ENCODE data around the gene ZSCAN29. TPM values are rescaled to one million over a fixed set of nuclear protein-coding genes. Genes with fewer than 3 reads are reported as not detected.

The ZSCAN29 gene
- total RNA-seq, result 10 to 100 TPM; 20.3 to 21.7 TPM
- polyA plus RNA-seq, result 1 to 10 TPM; 4.2 to 5.0 TPM
- long read RNA-seq, donor 1, partial matches to known transcripts, result 0 of 2 reads
- long read RNA-seq, donor 1, other reads (novel, unspliced or antisense), result 2 of 2 reads
- long read RNA-seq, donor 2, partial matches to known transcripts, result 0 of 1 reads
- long read RNA-seq, donor 2, other reads (novel, unspliced or antisense), result 1 of 1 reads

DNA sequence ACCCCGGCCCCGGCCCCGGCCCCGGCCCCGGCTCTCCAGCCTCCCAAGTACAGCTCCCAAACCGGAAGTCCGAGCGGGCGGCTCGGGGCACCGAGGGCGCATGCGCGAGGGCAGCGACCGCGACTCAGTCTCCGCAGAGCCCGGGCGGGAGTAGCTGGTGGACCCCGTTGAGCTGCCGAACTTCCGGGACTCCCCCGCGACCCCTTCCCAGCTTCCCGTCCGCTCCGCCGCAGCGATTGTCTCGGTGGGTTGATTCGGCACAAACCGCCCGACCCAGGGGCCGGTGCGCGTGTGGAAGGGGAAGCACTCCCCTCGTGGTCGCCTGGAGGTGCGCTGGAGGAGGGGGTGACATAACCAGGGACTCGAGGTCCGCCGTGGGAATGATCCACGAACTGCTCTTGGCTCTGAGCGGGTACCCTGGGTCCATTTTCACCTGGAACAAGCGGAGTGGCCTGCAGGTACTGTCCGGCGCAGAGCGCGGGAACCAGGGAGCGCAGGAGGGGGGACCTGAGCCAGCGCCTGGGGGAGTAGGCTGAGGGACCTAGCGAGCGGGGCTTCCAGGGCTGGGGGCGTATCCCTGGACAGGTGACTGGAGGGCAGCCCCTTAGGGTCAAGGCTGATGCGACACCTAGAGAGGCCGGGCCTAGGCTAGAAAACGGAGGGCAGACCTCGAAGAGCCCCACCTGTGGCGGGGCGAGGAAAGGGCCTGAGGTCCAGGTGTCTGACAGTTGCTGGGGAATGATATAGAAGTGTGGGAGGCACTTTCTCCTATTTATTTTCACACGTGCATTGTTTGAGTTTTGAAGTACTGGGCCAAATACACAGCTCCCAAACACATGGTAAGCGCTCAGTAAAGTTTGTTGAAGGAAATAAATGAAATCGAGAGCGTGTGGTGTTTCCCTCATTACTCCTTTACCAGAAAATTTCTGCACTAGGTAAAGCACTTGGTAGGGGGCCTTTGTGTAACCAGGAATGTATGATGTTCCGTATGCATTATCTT lies at the start of gene ZSCAN29, which contains the start of gene TUBGCP4:
ZSCAN29 (minus strand) TSS at position 69 of the 1,000 bp plus-strand sequence. CDS start 1,130 bp downstream, outside the sequence.
TUBGCP4 (plus strand) TSS at position 127 of the 1,000 bp plus-strand sequence; CDS start at position 381, 254 bp downstream.
- WGBS, 2 donors, result 3 to 4% methylated on average over 66 of the region's 66 CpGs
- Histone ChIP-seq H3K9me3 (ENCODE audit: control insufficient read depth, low read length) (peaks cover 2% of the 10 kb centered on the region), H3K4me1 (ENCODE audit: control insufficient read depth in 1 of 2, insufficient read depth in 2 of 2, low read length in 2 of 2) (peaks cover 0 to 4% of the 10 kb centered on the region in 2 donors), H3K36me3 (ENCODE audit: control insufficient read depth in 1 of 2, insufficient read depth in 2 of 2, low read length in 1 of 2) (peaks cover 0 to 2% of the 10 kb centered on the region in 2 donors), H3K4me3 (ENCODE audit: low read length in 2 of 2) (peak within 1 kb of the TSS; percentile 65 to 80), H3K27ac (ENCODE audit: low read depth in 1 of 2, low read length in 2 of 2) (no peak within 1 kb of the TSS), H3K27me3 (ENCODE audit: control insufficient read depth in 1 of 2, insufficient read depth in 2 of 2, low read length in 1 of 2) (no peaks in the 10 kb centered on the region)
- peak; percentile 95 for ATAC-seq (ENCODE audit: low FRiP score)
- intact Hi-C loops (cut with DNase I), result no loop called here
- DNase-seq, result peak; percentile 87 to 94

DNA sequence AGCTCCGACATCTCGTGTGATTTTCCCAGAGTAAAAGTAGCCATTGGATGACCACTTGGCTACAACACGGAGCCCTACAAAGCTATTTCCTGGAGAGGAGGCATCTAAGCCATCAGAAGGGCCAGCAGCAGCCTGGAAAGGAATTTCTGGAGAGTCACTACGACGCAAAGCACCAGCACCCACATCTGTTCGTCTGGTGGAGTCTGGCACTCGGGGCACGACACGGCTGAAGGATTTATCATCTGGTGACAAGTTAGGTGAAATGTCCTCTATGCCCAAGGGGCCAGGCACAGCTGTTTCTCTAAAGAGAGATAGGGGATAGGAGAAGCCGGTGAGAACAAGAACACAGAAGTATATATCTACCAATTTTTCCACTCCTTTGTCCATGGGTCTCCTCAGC lies 49.6 kb upstream of the ZSCAN29 start:
- intact Hi-C loops (cut with DNase I), result no loop called here
- no peak for ATAC-seq (ENCODE audit: low FRiP score)

DNA sequence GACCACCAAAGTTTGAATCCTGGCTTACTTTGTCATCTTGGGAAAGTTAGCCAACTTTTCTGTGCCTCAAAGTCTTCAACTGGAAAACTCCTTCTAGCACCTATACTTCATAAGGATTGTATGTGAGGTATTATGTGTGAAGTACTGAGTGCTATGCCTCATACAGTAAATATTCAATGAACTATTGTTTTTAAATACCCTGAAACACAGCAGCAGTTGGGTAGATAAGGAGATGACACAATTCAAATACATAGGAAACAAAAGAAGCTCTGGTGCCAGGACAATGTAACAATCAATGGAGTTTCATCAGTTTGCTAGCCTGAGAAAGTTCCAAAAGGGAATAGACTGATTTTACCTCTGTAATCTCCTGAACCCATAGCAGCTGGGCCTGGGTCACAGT lies 43.4 kb upstream of the ZSCAN29 start:
- no peaks in the 10 kb centered on the region for H3K27me3 ChIP-seq (ENCODE audit: control insufficient read depth in 1 of 2, insufficient read depth in 2 of 2, low read length in 1 of 2)
- H3K9me3 ChIP-seq (ENCODE audit: control insufficient read depth, low read length), result no peaks in the 10 kb centered on the region
- no peak for DNase-seq
- H3K4me3 ChIP-seq (ENCODE audit: low read length in 2 of 2), result no peak overlapping the region
- no peak overlapping the region for H3K27ac ChIP-seq (ENCODE audit: low read depth in 1 of 2, low read length in 2 of 2)
- peaks cover 9 to 25% of the 10 kb centered on the region in 2 donors for H3K36me3 ChIP-seq (ENCODE audit: control insufficient read depth in 1 of 2, insufficient read depth in 2 of 2, low read length in 1 of 2)
- no peaks in the 10 kb centered on the region for H3K4me1 ChIP-seq (ENCODE audit: control insufficient read depth in 1 of 2, insufficient read depth in 2 of 2, low read length in 2 of 2)
- no peak for ATAC-seq (ENCODE audit: low FRiP score)
- intact Hi-C loops (cut with DNase I), result no loop called here

More for the DNA sequence above, 49.6 kb upstream of the ZSCAN29 start:
- no peak overlapping the region for H3K4me3 ChIP-seq (ENCODE audit: low read length in 2 of 2)
- 54 to 71% methylated on average over 10 of the region's 10 CpGs for WGBS, 2 donors
- no peak for DNase-seq
- no peak overlapping the region for H3K27ac ChIP-seq (ENCODE audit: low read depth in 1 of 2, low read length in 2 of 2)
- no peaks in the 10 kb centered on the region for H3K27me3 ChIP-seq (ENCODE audit: control insufficient read depth in 1 of 2, insufficient read depth in 2 of 2, low read length in 1 of 2)
- peaks cover 5 to 13% of the 10 kb centered on the region in 2 donors for H3K36me3 ChIP-seq (ENCODE audit: control insufficient read depth in 1 of 2, insufficient read depth in 2 of 2, low read length in 1 of 2)
- H3K4me1 ChIP-seq (ENCODE audit: control insufficient read depth in 1 of 2, insufficient read depth in 2 of 2, low read length in 2 of 2), result no peaks in the 10 kb centered on the region
- H3K9me3 ChIP-seq (ENCODE audit: control insufficient read depth, low read length), result no peaks in the 10 kb centered on the region

DNA sequence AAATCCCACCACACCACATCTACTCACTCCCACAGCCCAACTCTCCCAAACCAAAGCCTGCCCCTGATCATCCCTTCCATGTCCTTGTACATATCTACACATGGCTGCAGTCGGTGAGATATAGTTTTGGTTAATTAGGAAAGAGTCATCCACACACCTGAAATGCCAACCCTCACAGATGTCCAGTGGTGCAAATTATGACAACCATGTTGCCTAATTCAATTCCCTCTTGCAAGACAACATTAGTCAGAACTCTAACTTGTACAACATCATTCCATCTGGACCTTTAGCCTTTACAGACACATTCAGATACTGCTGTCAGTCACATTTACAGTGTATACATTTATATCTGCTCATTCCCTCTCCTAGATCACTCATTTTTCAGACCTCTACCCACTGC lies 41.3 kb upstream of the ZSCAN29 start:
- Histone ChIP-seq H3K4me1 (ENCODE audit: control insufficient read depth in 1 of 2, insufficient read depth in 2 of 2, low read length in 2 of 2) (no peaks in the 10 kb centered on the region), H3K27me3 (ENCODE audit: control insufficient read depth in 1 of 2, insufficient read depth in 2 of 2, low read length in 1 of 2) (no peaks in the 10 kb centered on the region), H3K4me3 (ENCODE audit: low read length in 2 of 2) (no peak overlapping the region), H3K27ac (ENCODE audit: low read depth in 1 of 2, low read length in 2 of 2) (no peak overlapping the region), H3K9me3 (ENCODE audit: control insufficient read depth, low read length) (no peaks in the 10 kb centered on the region), H3K36me3 (ENCODE audit: control insufficient read depth in 1 of 2, insufficient read depth in 2 of 2, low read length in 1 of 2) (peaks cover 12 to 24% of the 10 kb centered on the region in 2 donors)
- DNase-seq, result no peak
- ATAC-seq (ENCODE audit: low FRiP score), result no peak
- WGBS, 2 donors, result 89 to 96% methylated on average over 1 of the region's 1 CpG
- intact Hi-C loops (cut with DNase I), result no loop called here

DNA sequence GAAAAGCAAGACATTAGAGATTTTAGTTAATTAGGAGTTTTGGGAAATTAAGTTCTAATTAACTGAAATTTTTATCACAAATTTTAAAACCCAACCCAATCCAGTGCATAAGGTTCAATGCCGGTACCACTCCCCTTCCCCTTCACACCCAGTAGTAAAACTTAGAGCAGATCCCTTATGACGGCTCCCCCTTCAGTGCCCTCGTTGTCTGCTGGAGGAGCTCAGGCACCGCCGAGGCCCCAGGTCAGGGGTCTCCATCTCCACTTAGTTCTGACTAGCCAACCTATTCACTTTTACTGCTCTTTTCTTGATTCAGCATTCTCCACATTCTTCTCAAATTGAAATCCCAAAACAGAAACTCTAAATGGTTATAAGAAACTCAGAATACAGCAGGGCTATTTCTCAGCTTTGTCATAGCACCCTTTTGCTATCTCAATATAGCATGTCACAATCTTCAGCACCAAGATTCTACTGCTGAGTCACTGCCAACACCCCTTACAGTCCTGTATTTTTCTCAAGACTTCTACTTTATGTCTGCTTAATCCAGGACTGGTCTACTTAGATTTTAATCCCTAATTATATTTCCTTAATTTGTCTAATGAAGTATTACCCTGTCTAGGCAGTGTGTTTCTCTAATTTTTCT lies 39.9 kb upstream of the ZSCAN29 start:
- Histone ChIP-seq H3K27me3 (ENCODE audit: control insufficient read depth in 1 of 2, insufficient read depth in 2 of 2, low read length in 1 of 2) (no peaks in the 10 kb centered on the region), H3K9me3 (ENCODE audit: control insufficient read depth, low read length) (no peaks in the 10 kb centered on the region), H3K27ac (ENCODE audit: low read depth in 1 of 2, low read length in 2 of 2) (no peak overlapping the region), H3K36me3 (ENCODE audit: control insufficient read depth in 1 of 2, insufficient read depth in 2 of 2, low read length in 1 of 2) (peaks cover 14 to 23% of the 10 kb centered on the region in 2 donors), H3K4me3 (ENCODE audit: low read length in 2 of 2) (no peak overlapping the region), H3K4me1 (ENCODE audit: control insufficient read depth in 1 of 2, insufficient read depth in 2 of 2, low read length in 2 of 2) (no peaks in the 10 kb centered on the region)
- intact Hi-C loops (cut with DNase I), result no loop called here
- 80 to 88% methylated on average over 5 of the region's 5 CpGs for WGBS, 2 donors
- no peak for DNase-seq
- no peak for ATAC-seq (ENCODE audit: low FRiP score)

DNA sequence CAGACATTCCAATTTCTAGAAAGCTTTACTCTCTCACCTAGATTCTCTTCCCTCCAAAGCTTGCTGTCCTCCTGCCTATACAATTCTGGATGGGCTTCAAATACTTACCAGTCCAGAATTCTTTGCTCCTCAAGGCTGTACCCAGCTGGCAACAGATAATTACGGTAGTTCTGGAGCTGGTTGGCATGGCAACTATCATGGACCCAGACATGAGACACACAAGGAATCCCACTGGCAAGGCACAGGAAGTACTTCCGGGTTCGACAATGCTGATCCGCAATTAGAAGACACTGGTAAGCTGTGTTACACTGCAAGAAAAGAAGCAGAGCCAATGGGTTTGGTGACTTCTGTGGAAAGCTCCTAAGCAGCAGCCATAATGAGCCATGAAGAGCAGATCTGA lies 37.9 kb upstream of the ZSCAN29 start:
- no peaks in the 10 kb centered on the region for H3K4me1 ChIP-seq (ENCODE audit: control insufficient read depth in 1 of 2, insufficient read depth in 2 of 2, low read length in 2 of 2)
- H3K27ac ChIP-seq (ENCODE audit: low read depth in 1 of 2, low read length in 2 of 2), result no peak overlapping the region
- H3K9me3 ChIP-seq (ENCODE audit: control insufficient read depth, low read length), result no peaks in the 10 kb centered on the region
- 71 to 79% methylated on average over 4 of the region's 4 CpGs for WGBS, 2 donors
- no peaks in the 10 kb centered on the region for H3K27me3 ChIP-seq (ENCODE audit: control insufficient read depth in 1 of 2, insufficient read depth in 2 of 2, low read length in 1 of 2)
- DNase-seq (no peak), ATAC-seq (ENCODE audit: low FRiP score) (no peak)
- peaks cover 12 to 14% of the 10 kb centered on the region in 2 donors for H3K36me3 ChIP-seq (ENCODE audit: control insufficient read depth in 1 of 2, insufficient read depth in 2 of 2, low read length in 1 of 2)
- H3K4me3 ChIP-seq (ENCODE audit: low read length in 2 of 2), result no peak overlapping the region
- intact Hi-C loops (cut with DNase I), result no loop called here

DNA sequence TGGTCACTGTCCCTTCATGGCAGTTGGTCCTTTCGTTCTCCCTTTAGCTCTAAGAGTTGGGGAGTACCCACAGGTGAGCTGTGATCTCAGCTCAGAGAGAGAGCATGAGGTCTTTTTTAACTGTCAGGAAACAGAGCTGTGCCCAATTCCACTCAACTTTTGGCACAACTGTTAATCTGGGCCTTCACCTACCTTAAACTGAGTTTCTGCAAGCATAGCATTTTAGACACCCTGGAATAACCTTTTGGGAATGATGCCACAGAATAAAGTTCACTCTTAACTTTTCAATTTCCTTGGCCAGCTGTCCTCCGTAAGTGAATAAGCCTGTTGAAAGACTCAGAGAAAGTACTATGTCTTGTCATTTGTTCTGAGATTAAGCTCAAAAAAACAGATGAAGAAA lies 36.0 kb upstream of the ZSCAN29 start:
- H3K4me1 ChIP-seq (ENCODE audit: control insufficient read depth in 1 of 2, insufficient read depth in 2 of 2, low read length in 2 of 2), result no peaks in the 10 kb centered on the region
- intact Hi-C loops (cut with DNase I), result no loop called here

DNA sequence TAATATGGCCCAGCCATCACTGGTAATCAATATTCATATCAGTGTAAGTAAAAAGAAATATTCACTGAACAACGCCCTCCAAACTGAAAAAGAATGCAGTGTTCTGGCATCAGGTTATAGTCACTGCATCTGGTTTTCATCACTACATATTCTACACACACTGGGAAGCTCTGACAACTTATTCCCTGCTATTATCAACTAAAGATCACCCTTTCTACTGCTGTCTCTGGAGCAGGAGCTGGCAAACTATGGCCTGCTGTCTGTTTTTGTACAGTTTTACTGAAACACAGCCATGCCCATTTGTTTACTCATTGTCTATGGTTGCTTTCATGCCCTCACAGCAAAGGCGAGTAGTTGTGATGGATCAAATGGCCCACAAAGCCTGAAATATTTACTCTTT lies 35.3 kb upstream of the ZSCAN29 start:
- WGBS, 2 donors, result 58 to 64% methylated on average over 2 of the region's 2 CpGs
- peaks cover 9 to 11% of the 10 kb centered on the region in 2 donors for H3K36me3 ChIP-seq (ENCODE audit: control insufficient read depth in 1 of 2, insufficient read depth in 2 of 2, low read length in 1 of 2)
- no peaks in the 10 kb centered on the region for H3K27me3 ChIP-seq (ENCODE audit: control insufficient read depth in 1 of 2, insufficient read depth in 2 of 2, low read length in 1 of 2)
- intact Hi-C loops (cut with DNase I), result no loop called here
- H3K9me3 ChIP-seq (ENCODE audit: control insufficient read depth, low read length), result no peaks in the 10 kb centered on the region
- no peak overlapping the region for H3K4me3 ChIP-seq (ENCODE audit: low read length in 2 of 2)
- DNase-seq, result no peak
- H3K4me1 ChIP-seq (ENCODE audit: control insufficient read depth in 1 of 2, insufficient read depth in 2 of 2, low read length in 2 of 2), result no peaks in the 10 kb centered on the region
- no peak for ATAC-seq (ENCODE audit: low FRiP score)
- no peak overlapping the region for H3K27ac ChIP-seq (ENCODE audit: low read depth in 1 of 2, low read length in 2 of 2)

More for the DNA sequence above, 36.0 kb upstream of the ZSCAN29 start:
- Histone ChIP-seq H3K36me3 (ENCODE audit: control insufficient read depth in 1 of 2, insufficient read depth in 2 of 2, low read length in 1 of 2) (peaks cover 9 to 11% of the 10 kb centered on the region in 2 donors), H3K27ac (ENCODE audit: low read depth in 1 of 2, low read length in 2 of 2) (no peak overlapping the region), H3K4me3 (ENCODE audit: low read length in 2 of 2) (no peak overlapping the region), H3K9me3 (ENCODE audit: control insufficient read depth, low read length) (no peaks in the 10 kb centered on the region), H3K27me3 (ENCODE audit: control insufficient read depth in 1 of 2, insufficient read depth in 2 of 2, low read length in 1 of 2) (no peaks in the 10 kb centered on the region)
- 85 to 86% methylated on average over 2 of the region's 2 CpGs for WGBS, 2 donors
- ATAC-seq (ENCODE audit: low FRiP score) (no peak), DNase-seq (no peak)

Measured in aorta (tissue), 5 donors.